ENCODE data around the gene AKT1S1. TPM values are rescaled to one million over a fixed set of nuclear protein-coding genes. Genes with fewer than 3 reads are reported as not detected.
A peak's percentile ranks its signal among the peaks of the same experiment; 100 is the strongest.

AKT1S1 gene
- total RNA-seq, 2 experiments from 2014 or later, result 17.3 to 19.9 TPM

GRCh38 chr19:49855676-49856573, 21.2 kb downstream of the AKT1S1 start:
- H3K4me3 Mint-ChIP-seq, result no peak overlapping the region
- H3K27me3 Mint-ChIP-seq, result no peaks in the 10 kb centered on the region
- POLR2A ChIA-PET, result interaction anchor here (0.5 to 0.9 kb wide), 2 partner anchors 11 to 88 kb away, joined by 3 read pairs; no protein-coding TSS in a partner anchor
- DNase-seq (peak; percentile 32), ATAC-seq (ENCODE audit: low read depth) (no peak)
- peaks cover 12% of the 10 kb centered on the region for H3K4me1 Mint-ChIP-seq
- peaks cover 1% of the 10 kb centered on the region for H3K36me3 Mint-ChIP-seq
- H3K27ac Mint-ChIP-seq, result no peak overlapping the region
- no peaks in the 10 kb centered on the region for H3K9me3 Mint-ChIP-seq

GRCh38 chr19:49855277-49855675, 21.9 kb downstream of the AKT1S1 start:
- peaks cover 1% of the 10 kb centered on the region for H3K36me3 Mint-ChIP-seq
- no peaks in the 10 kb centered on the region for H3K9me3 Mint-ChIP-seq
- no peaks in the 10 kb centered on the region for H3K27me3 Mint-ChIP-seq
- H3K27ac Mint-ChIP-seq, result no peak overlapping the region
- DNase-seq, result peak; percentile 32
- H3K4me1 Mint-ChIP-seq, result peaks cover 12% of the 10 kb centered on the region
- no peak for ATAC-seq (ENCODE audit: low read depth)
- POLR2A ChIA-PET, result interaction anchor here (0.5 to 0.9 kb wide), 2 partner anchors 11 to 88 kb away, joined by 3 read pairs; no protein-coding TSS in a partner anchor
- no peak overlapping the region for H3K4me3 Mint-ChIP-seq

- Mint-ChIP-seq H3K27ac (no peak overlapping the region), H3K4me1 (peaks cover 18% of the 10 kb centered on the region), H3K4me3 (no peak overlapping the region), H3K27me3 (no peaks in the 10 kb centered on the region), H3K36me3 (peaks cover 4% of the 10 kb centered on the region), H3K9me3 (no peaks in the 10 kb centered on the region)
- ATAC-seq (ENCODE audit: low read depth) (no peak), DNase-seq (no peak)
- POLR2A ChIA-PET, result no interaction called here
Measured at GRCh38 chr19:49854378-49855263, 22.5 kb downstream of the AKT1S1 start.

GRCh38 chr19:49853852-49854377, 23.2 kb downstream of the AKT1S1 start:
- Mint-ChIP-seq H3K9me3 (peaks cover 1% of the 10 kb centered on the region), H3K4me3 (peak overlapping the region; percentile 21), H3K4me1 (peaks cover 22% of the 10 kb centered on the region), H3K36me3 (peaks cover 5% of the 10 kb centered on the region), H3K27me3 (no peaks in the 10 kb centered on the region), H3K27ac (no peak overlapping the region)
- POLR2A ChIA-PET, result interaction anchor here (1.1 kb wide), 1 partner anchor 15 kb away, joined by 8 read pairs; no protein-coding TSS in a partner anchor
- ATAC-seq (ENCODE audit: low read depth) (no peak), DNase-seq (peak; percentile 25)

- Mint-ChIP-seq H3K27me3 (peaks cover 2% of the 10 kb centered on the region), H3K4me3 (peak overlapping the region; percentile 68), H3K27ac (no peak overlapping the region), H3K4me1 (peaks cover 32% of the 10 kb centered on the region), H3K9me3 (peaks cover 1% of the 10 kb centered on the region), H3K36me3 (peaks cover 4% of the 10 kb centered on the region)
- POLR2A ChIA-PET, result interaction anchor here (0.7 to 1.1 kb wide), 2 partner anchors 17 to 35 kb away, joined by 3 to 8 read pairs; no protein-coding TSS in a partner anchor
- DNase-seq, result no peak
- ATAC-seq (ENCODE audit: low read depth), result no peak
Measured at GRCh38 chr19:49852631-49853126, 24.5 kb downstream of the AKT1S1 start.

GRCh38 chr19:49851456-49852259, 25.5 kb downstream of the AKT1S1 start:
- Mint-ChIP-seq H3K27me3 (peaks cover 2% of the 10 kb centered on the region), H3K9me3 (peaks cover 1% of the 10 kb centered on the region), H3K4me1 (peaks cover 34% of the 10 kb centered on the region), H3K36me3 (peaks cover 4% of the 10 kb centered on the region), H3K4me3 (peak overlapping the region; percentile 68), H3K27ac (peak overlapping the region; percentile 39)
- POLR2A ChIA-PET, result interaction anchor here (0.5 to 4.3 kb wide), 9 partner anchors 12 to 132 kb away, joined by 3 to 23 read pairs (median 7); partner anchors contain the start of genes AKT1S1, FUZ, MED25 and PNKP
- DNase-seq, result peak; percentile 61
- no peak for ATAC-seq (ENCODE audit: low read depth)

- DNase-seq (peak; percentile 98), ATAC-seq (ENCODE audit: low read depth) (peak; percentile 82)
- POLR2A ChIA-PET, result interaction anchor here (0.6 to 4.3 kb wide), 18 partner anchors 13 to 355 kb away, joined by 3 to 23 read pairs (median 4); partner anchors contain the start of genes AKT1S1, AP2A1, ATF5 and FUZ
- Mint-ChIP-seq H3K36me3 (peaks cover 4% of the 10 kb centered on the region), H3K4me1 (peaks cover 34% of the 10 kb centered on the region), H3K9me3 (peaks cover 1% of the 10 kb centered on the region), H3K4me3 (peak within 1 kb of the TSS; percentile 87), H3K27ac (peak within 1 kb of the TSS; percentile 94), H3K27me3 (peaks cover 2% of the 10 kb centered on the region)
Measured at GRCh38 chr19:49850487-49851342, 26.4 kb downstream of the AKT1S1 start, which contains the start of gene PTOV1. TSS of gene PTOV1 (plus strand) at chr19:49851159.

- POLR2A ChIA-PET, result interaction anchor here (0.8 to 4.3 kb wide), 14 partner anchors 13 to 354 kb away, joined by 3 to 23 read pairs (median 4); partner anchors contain the start of genes AKT1S1, AP2A1, FUZ and MED25
- Mint-ChIP-seq H3K27me3 (peaks cover 2% of the 10 kb centered on the region), H3K9me3 (peaks cover 1% of the 10 kb centered on the region), H3K27ac (peak overlapping the region; percentile 94), H3K36me3 (peaks cover 4% of the 10 kb centered on the region), H3K4me1 (peaks cover 31% of the 10 kb centered on the region), H3K4me3 (peak overlapping the region; percentile 87)
- DNase-seq (no peak), ATAC-seq (ENCODE audit: low read depth) (peak; percentile 2)
Measured at GRCh38 chr19:49850221-49850486, 27.0 kb downstream of the AKT1S1 start.

GRCh38 chr19:49849433-49850220, 27.5 kb downstream of the AKT1S1 start:
- H3K4me1 Mint-ChIP-seq, result peaks cover 31% of the 10 kb centered on the region
- no peak for ATAC-seq (ENCODE audit: low read depth)
- H3K27ac Mint-ChIP-seq, result peak overlapping the region; percentile 75
- POLR2A ChIA-PET, result interaction anchor here (0.8 to 4.3 kb wide), 13 partner anchors 8 to 173 kb away, joined by 3 to 23 read pairs (median 6); partner anchors contain the start of genes AP2A1, FUZ, MED25 and PNKP
- peak overlapping the region; percentile 87 for H3K4me3 Mint-ChIP-seq
- peaks cover 4% of the 10 kb centered on the region for H3K36me3 Mint-ChIP-seq
- DNase-seq, result peak; percentile 23
- peaks cover 2% of the 10 kb centered on the region for H3K27me3 Mint-ChIP-seq
- peaks cover 1% of the 10 kb centered on the region for H3K9me3 Mint-ChIP-seq

GRCh38 chr19:49848938-49849337, 28.2 kb downstream of the AKT1S1 start:
- peaks cover 1% of the 10 kb centered on the region for H3K9me3 Mint-ChIP-seq
- peaks cover 2% of the 10 kb centered on the region for H3K27me3 Mint-ChIP-seq
- H3K36me3 Mint-ChIP-seq, result peaks cover 4% of the 10 kb centered on the region
- peak overlapping the region; percentile 72 for H3K4me3 Mint-ChIP-seq
- ATAC-seq (ENCODE audit: low read depth) (no peak), DNase-seq (no peak)
- POLR2A ChIA-PET, result interaction anchor here (1.1 to 4.3 kb wide), 8 partner anchors 9 to 41 kb away, joined by 3 to 23 read pairs (median 5); partner anchors contain the start of genes AKT1S1, FUZ, MED25 and PNKP
- H3K4me1 Mint-ChIP-seq, result peaks cover 31% of the 10 kb centered on the region
- H3K27ac Mint-ChIP-seq, result peak overlapping the region; percentile 75
